CD8-positive, alpha-beta memory T cell (primary cell): ENCODE data around the gene GSTO2. TPM values are rescaled to one million over a fixed set of nuclear protein-coding genes. Genes with fewer than 3 reads are reported as not detected.

Experiments
- polyA plus RNA-seq: library from polyadenylated mRNA; unstranded; fragments of 300-500 nt; fragmentation: Illumina TruSeq; gene quantifications from one replicate; pipeline ENCODE4 v1.2.3, GENCODE V29; 2021
- total RNA-seq, 2 experiments: library from RNA; stranded (reverse); gene quantifications; one replicate each; pipeline ENCODE4 v1.2.3, GENCODE V29; 2021

GSTO2 gene
- total and polyA plus RNA-seq, 3 experiments from 2014 or later = 0.60 to 1.1 (median 0.93) TPM

Other genes starting within 250 kb of the GSTO2 start
- gene COL17A1, start 183.3 kb upstream of the GSTO2 start, total RNA-seq = not detected
- not detected for gene COL17A1, start 183.3 kb upstream of the GSTO2 start, polyA plus RNA-seq
- gene SFR1, start 147.0 kb upstream of the GSTO2 start, total RNA-seq = 10 to 100 TPM; 13.6 to 15.5 TPM
- gene SFR1, start 147.0 kb upstream of the GSTO2 start, polyA plus RNA-seq = 13.7 TPM
- under 1 TPM in 1 of 2 experiments, not detected in 1; 0.07 TPM for gene CFAP43, start 36.8 kb upstream of the GSTO2 start, total RNA-seq
- gene CFAP43, start 36.8 kb upstream of the GSTO2 start, polyA plus RNA-seq = not detected
- gene GSTO1, start 14.3 kb upstream of the GSTO2 start, total RNA-seq = 100 to 1,000 TPM; 122 TPM
- 167 TPM for gene GSTO1, start 14.3 kb upstream of the GSTO2 start, polyA plus RNA-seq
- 10 to 100 TPM; 12.8 to 13.1 TPM for gene ITPRIP, start 69.3 kb downstream of the GSTO2 start, total RNA-seq
- gene ITPRIP, start 69.3 kb downstream of the GSTO2 start, polyA plus RNA-seq = 23.1 TPM
- under 1 TPM in 1 of 2 experiments, not detected in 1; 0.07 TPM for gene CFAP58, start 84.6 kb downstream of the GSTO2 start, total RNA-seq
- not detected for gene CFAP58, start 84.6 kb downstream of the GSTO2 start, polyA plus RNA-seq